H1 (cell line): Measurements from ENCODE around the gene SRSF2. TPM values are rescaled to one million over a fixed set of nuclear protein-coding genes. Genes with fewer than 3 reads are reported as not detected.

Experiments used
- CTCF ChIA-PET: fragments of 300-600 bp; sonication (Branson Sonifier 250); formaldehyde crosslinking; loops from one replicate; lab custom pipeline; 2021; ENCODE audit not compliant: partially characterized antibody; lab: Charles Lee
- POLR2A ChIA-PET: fragments of 300-600 bp; sonication (Branson Sonifier 250); formaldehyde crosslinking; loops from one replicate; lab custom pipeline; 2021; ENCODE audit warnings: inconsistent platforms; ENCODE audit not compliant: partially characterized antibody; lab: Charles Lee
- DNase-seq, 2 experiments: peaks; one replicate each; pipeline versions ENCODE4 v3.0.0 to v3.0.0-alpha.2; 2010 to 2022; ENCODE audit warnings: low spot score in 2 of 2, low read depth in 1 of 2, mixed read lengths in 1 of 2
- FAIRE-seq: peaks from 2 replicates; lab custom pipeline; 2011; peaks lifted over from hg19 to GRCh38; lab: Jason Lieb, UNC
- H2AFZ ChIP-seq: 2 replicates; pipeline ENCODE4 v1.8.1; 2012; ENCODE audit warnings: low read length, inconsistent platforms
- H2AK5ac ChIP-seq: 2 replicates; pipeline ENCODE4 v1.6.1; 2013; ENCODE audit warnings: low read depth, low read length
- H2BK120ac ChIP-seq: replicated peaks from 2 replicates; pipeline ENCODE3; 2013; ENCODE audit warnings: low read depth, low read length, inconsistent platforms
- H2BK12ac ChIP-seq: 2 replicates; pipeline ENCODE4 v1.6.1; 2013; ENCODE audit warnings: low read depth, low read length
- H2BK15ac ChIP-seq: 2 replicates; pipeline ENCODE4 v1.6.1; 2013; ENCODE audit warnings: low read length
- H2BK20ac ChIP-seq: 2 replicates; pipeline ENCODE4 v1.6.1; 2013; ENCODE audit warnings: low read length
- H2BK5ac ChIP-seq: 2 replicates; pipeline ENCODE4 v1.6.1; 2013; ENCODE audit warnings: low read depth, low read length
- H3K14ac ChIP-seq: 2 replicates; pipeline ENCODE4 v1.6.1; 2013; ENCODE audit warnings: inconsistent platforms; ENCODE audit not compliant: insufficient read length
- H3K18ac ChIP-seq: 2 replicates; pipeline ENCODE4 v1.6.1; 2013; ENCODE audit warnings: low read length; ENCODE audit errors: extremely low read depth
- H3K23ac ChIP-seq: 2 replicates; pipeline ENCODE4 v1.6.1; 2013; ENCODE audit warnings: inconsistent platforms; ENCODE audit not compliant: insufficient read length
- H3K23me2 ChIP-seq: 2 replicates; pipeline ENCODE4 v1.6.1; 2013; ENCODE audit warnings: low read depth, low read length
- H3K27ac ChIP-seq: 2 replicates; pipeline ENCODE4 v1.6.1; 2011; ENCODE audit warnings: low read depth, low read length, inconsistent platforms
- H3K27me3 ChIP-seq, 4 experiments: replicated peaks in 1 of 4; 1 replicate in 1 of 4; 2 replicates in 3 of 4; pipeline versions ENCODE4 v1.6.1 to v1.8.1; 2011 to 2013; ENCODE audit warnings: low read length in 3 of 4, mild to moderate bottlenecking in 3 of 4, inconsistent platforms in 2 of 4, mixed read lengths in 2 of 4, moderate library complexity in 1 of 4; ENCODE audit not compliant: control insufficient read depth in 3 of 4, insufficient read depth in 3 of 4; ENCODE audit errors: extremely low read depth in 1 of 4
- H3K36me3 ChIP-seq, 4 experiments: 2 replicates each; pipeline versions ENCODE4 v1.6.1 to v1.8.1; 2011 to 2013; ENCODE audit warnings: mild to moderate bottlenecking in 4 of 4, low read length in 3 of 4, moderate library complexity in 2 of 4, control low read depth in 1 of 4, inconsistent platforms in 1 of 4; ENCODE audit not compliant: insufficient read depth in 4 of 4, control insufficient read depth in 2 of 4
- H3K4ac ChIP-seq: replicated peaks from 2 replicates; pipeline ENCODE3; 2013; ENCODE audit warnings: low read length, low read depth, mixed read lengths, inconsistent platforms; ENCODE audit not compliant: insufficient read length
- H3K4me1 ChIP-seq, 4 experiments: replicated peaks in 1 of 4; 1 replicate in 1 of 4; 2 replicates in 3 of 4; pipeline versions ENCODE4 v1.6.1 to v1.8.1; 2011 to 2013; ENCODE audit warnings: low read length in 3 of 4, inconsistent platforms in 2 of 4, mixed read lengths in 1 of 4; ENCODE audit not compliant: insufficient read depth in 4 of 4, control insufficient read depth in 3 of 4
- H3K4me2 ChIP-seq, 2 experiments: 2 replicates each; pipeline versions ENCODE4 v1.6.1 to v1.8.1; 2011 to 2013; ENCODE audit warnings: low read depth in 2 of 2, low read length in 2 of 2, control low read depth in 1 of 2, inconsistent platforms in 1 of 2, mild to moderate bottlenecking in 1 of 2; ENCODE audit not compliant: insufficient read depth in 1 of 2
- H3K4me3 ChIP-seq, 4 experiments: fragments of 200-600, 300-600 bp in 1 of 4; sonication (generic), shearing (Covaris generic), sonication (Bioruptor Twin) in 1 of 4; 2 replicates each; pipeline versions ENCODE4 v1.5.1 to v1.8.1; 2011 to 2016; ENCODE audit warnings: low read length in 4 of 4, low read depth in 3 of 4, control low read depth in 2 of 4, inconsistent platforms in 2 of 4, mild to moderate bottlenecking in 2 of 4, mixed read lengths in 1 of 4, moderate library complexity in 1 of 4; ENCODE audit not compliant: insufficient read depth in 2 of 4; ENCODE audit errors: extremely low read depth in 1 of 4
- H3K56ac ChIP-seq: replicated peaks from 2 replicates; pipeline ENCODE3; 2013; ENCODE audit warnings: low read depth, mild to moderate bottlenecking, mixed read lengths, low read length, inconsistent platforms; ENCODE audit not compliant: insufficient read length
- H3K79me1 ChIP-seq: 2 replicates; pipeline ENCODE4 v1.6.1; 2013; ENCODE audit warnings: low read depth, low read length, control low read depth
- H3K79me2 ChIP-seq, 2 experiments: 2 replicates each; pipeline versions ENCODE4 v1.6.1 to v1.8.1; 2012 to 2013; ENCODE audit warnings: low read length in 2 of 2, mild to moderate bottlenecking in 2 of 2, inconsistent platforms in 1 of 2; ENCODE audit not compliant: insufficient read depth in 2 of 2, control insufficient read depth in 1 of 2
- H3K9ac ChIP-seq, 4 experiments: replicated peaks in 1 of 4; 1 replicate in 1 of 4; 2 replicates in 3 of 4; pipeline versions ENCODE4 v1.6.1 to v1.8.1; 2011 to 2013; ENCODE audit warnings: low read depth in 3 of 4, low read length in 3 of 4, control low read depth in 2 of 4, mild to moderate bottlenecking in 2 of 4, moderate library complexity in 2 of 4, inconsistent platforms in 1 of 4; ENCODE audit errors: extremely low read depth in 1 of 4
- H3K9me3 ChIP-seq, 2 experiments: 2 replicates each; pipeline versions ENCODE4 v1.6.1 to v1.8.1; 2012 to 2013; ENCODE audit warnings: mild to moderate bottlenecking in 2 of 2, moderate library complexity in 2 of 2, control low read depth in 1 of 2, inconsistent platforms in 1 of 2, low read depth in 1 of 2, low read length in 1 of 2, mixed read lengths in 1 of 2; ENCODE audit not compliant: insufficient read depth in 2 of 2
- H4K20me1 ChIP-seq, 2 experiments: replicated peaks in 1 of 2; 2 replicates each; pipeline versions ENCODE3 to v1.8.1; 2011 to 2013; ENCODE audit warnings: inconsistent platforms in 2 of 2, low read length in 2 of 2, mild to moderate bottlenecking in 1 of 2; ENCODE audit not compliant: insufficient read depth in 2 of 2, control insufficient read depth in 1 of 2
- H4K5ac ChIP-seq: 2 replicates; pipeline ENCODE4 v1.6.1; 2013; ENCODE audit warnings: low read length, low read depth, mixed read lengths, inconsistent platforms; ENCODE audit not compliant: insufficient read length
- H4K8ac ChIP-seq: 2 replicates; pipeline ENCODE4 v1.8.0; 2013; ENCODE audit warnings: mild to moderate bottlenecking, moderate library complexity, low read length, inconsistent platforms; ENCODE audit not compliant: insufficient read depth; ENCODE audit errors: extremely low read depth
- H4K91ac ChIP-seq: replicated peaks from 2 replicates; pipeline ENCODE3; 2013; ENCODE audit warnings: low read length, mixed read lengths, inconsistent platforms; ENCODE audit not compliant: insufficient read length
- MAFK ChIP-seq: IDR thresholded peaks from 2 replicates; pipeline ENCODE4 v1.6.1; 2012; ENCODE audit warnings: low read depth, mild to moderate bottlenecking, improper control_type of control experiment, low read length
- WGBS, 2 experiments: shearing (Covaris generic) in 1 of 2; methylation state at CpG; one replicate each; pipeline versions ENCODE4 v1.1.6 to v1.1.7; 2013 to 2015; ENCODE audit warnings: low lambda C conversion rate in 2 of 2, mixed read lengths in 2 of 2, inconsistent platforms in 1 of 2, low coverage in 1 of 2, missing lambda C conversion rate in 1 of 2; ENCODE audit not compliant: insufficient replicate concordance in 2 of 2, insufficient coverage in 1 of 2, insufficient read length in 1 of 2; ENCODE audit errors: extremely low coverage in 1 of 2, missing lambda C conversion rate in 1 of 2; 5-methylcytosine and 5-hydroxymethylcytosine counted together
- polyA plus RNA-seq, 7 experiments: library from polyadenylated mRNA; depleted of rRNA in 3 of 7; stranded (reverse) in 5 of 7; unstranded in 2 of 7; fragments of >200 nt in 5 of 7; fragments of 200-250 nt in 2 of 7; gene quantifications; 1 replicate in 5 of 7; 2 replicates in 1 of 7; 4 replicates in 1 of 7; pipeline versions ENCODE4 v1.2.1 to v1.2.3, GENCODE V29; 2011 to 2013; ENCODE audit warnings: missing spikeins in 2 of 7, mixed read lengths in 2 of 7
- total RNA-seq: library from RNA; stranded (reverse); fragmentation: NEBNext Ultra II Directional; extraction: Animal tissue kit (Norgen Biotek cat#: 25700); gene quantifications from 2 replicates; pipeline ENCODE4 v1.2.1, GENCODE V29; 2021

The SRSF2 gene
- total and polyA plus RNA-seq, 2 of the 8 experiments (the other 6 are each of a cell fraction or from before 2014, with no cell fraction given) = 397 to 401 TPM

DNA sequence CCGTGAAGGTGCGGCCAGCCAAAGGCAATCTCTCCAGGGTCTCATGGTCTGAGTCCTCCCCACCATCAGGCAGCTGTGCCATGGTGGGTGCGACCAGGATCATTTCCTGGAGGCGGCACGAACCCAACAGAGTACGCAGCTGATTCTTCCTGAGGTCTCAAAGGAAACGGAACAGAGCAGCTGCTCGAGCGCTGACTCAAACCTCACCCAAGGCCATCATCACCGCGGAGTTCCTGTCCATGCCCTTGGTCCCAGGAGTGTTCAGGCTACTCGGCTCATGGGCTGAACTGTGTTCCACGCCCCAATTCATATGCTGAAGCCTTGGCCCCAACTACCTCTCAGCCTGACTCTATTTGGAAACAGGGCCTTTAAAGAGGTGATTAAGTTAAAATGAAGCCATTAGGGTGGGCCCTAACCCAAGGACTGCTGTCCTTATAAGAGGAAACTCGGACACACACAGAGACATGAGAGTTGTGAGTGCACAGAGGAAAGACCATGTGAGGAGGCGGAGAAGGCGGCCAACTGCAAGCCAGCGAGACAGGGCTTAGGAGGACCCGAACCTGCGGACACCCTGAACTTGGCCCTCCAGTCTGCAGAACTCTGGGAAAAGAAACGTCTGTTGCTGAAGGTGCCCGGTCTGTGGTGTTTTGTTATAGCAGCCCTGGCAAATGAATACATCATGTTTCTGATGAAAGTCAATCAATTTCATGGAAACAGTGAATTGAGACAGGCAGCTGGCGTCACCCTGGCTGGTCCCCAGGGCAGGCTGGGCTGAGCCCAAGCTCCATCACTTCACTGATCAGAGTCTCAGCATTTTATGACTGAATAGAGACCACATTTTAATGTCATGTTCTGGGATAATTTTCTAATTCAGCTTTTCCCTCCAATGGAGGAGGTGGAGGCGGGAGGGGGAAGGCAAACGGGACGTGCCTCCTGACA lies 40.1 kb downstream of the SRSF2 start:
- Histone ChIP-seq H2BK15ac (peak overlapping the region; percentile 29; the same call in 1 of the 2 replicates), H3K14ac (no peak overlapping the region), H3K79me1 (peaks cover 3% of the 10 kb centered on the region; the same call in 1 of the 2 replicates), H3K23me2 (no peaks in the 10 kb centered on the region), H4K91ac (no peak overlapping the region), H3K27ac (no peak overlapping the region), H3K4me3 (no peak overlapping the region), H3K9ac (no peak overlapping the region), H3K79me2 (no peaks in the 10 kb centered on the region), H3K9me3 (no peaks in the 10 kb centered on the region), H2AK5ac (0 out of 2 replicates have a peak overlapping the region, but pooled peaks have one; percentile 16), H4K5ac (no peak overlapping the region), H3K4me1 (peaks cover 0 to 29% (median 23%) of the 10 kb centered on the region in 4 experiments; a peak in 6 of 7 replicates), H3K27me3 (no peaks in the 10 kb centered on the region), H3K4ac (no peak overlapping the region), H2BK5ac (no peak overlapping the region; the same call in 1 of the 2 replicates), H3K4me2 (peak overlapping the region; percentile 28 to 36; a peak in 2 of 4 replicates), H3K56ac (no peak overlapping the region), H2BK20ac (no peak overlapping the region), H4K20me1 (no peaks in the 10 kb centered on the region), H2AFZ (no peak overlapping the region), H2BK120ac (peak overlapping the region; percentile 33), H4K8ac (no peak overlapping the region), H2BK12ac (peak overlapping the region; percentile 6; the same call in 1 of the 2 replicates), H3K18ac (peak overlapping the region; percentile 78; the same call in 1 of the 2 replicates), H3K36me3 (no peaks in the 10 kb centered on the region), H3K23ac (no peak overlapping the region)
- POLR2A ChIA-PET = interaction anchor here (0.5 to 1.6 kb wide), 8 partner anchors 10 to 140 kb away, joined by 3 to 7 read pairs (median 4); partner anchors contain the start of gene MXRA7
- DNase-seq (no peak), FAIRE-seq (no peak)
- CTCF ChIA-PET = interaction anchor here (0.7 to 5.6 kb wide), 11 partner anchors 8 to 1300 kb away, joined by 3 to 43 read pairs (median 3); partner anchors contain the start of gene MXRA7
- WGBS, 2 experiments = 87% methylated on average over 22 of the region's 25 CpGs; no CpG with 5 or more reads in 1 of the 2 experiments
- no peak for TF ChIP-seq MAFK
